ENCODE measurements around the gene APBA3. TPM values are rescaled to one million over a fixed set of nuclear protein-coding genes. Genes with fewer than 3 reads are reported as not detected.

The APBA3 gene
- total RNA-seq, 4 donors from 2014 or later, result 12.9 to 26.5 (median 22.7) TPM

DNA sequence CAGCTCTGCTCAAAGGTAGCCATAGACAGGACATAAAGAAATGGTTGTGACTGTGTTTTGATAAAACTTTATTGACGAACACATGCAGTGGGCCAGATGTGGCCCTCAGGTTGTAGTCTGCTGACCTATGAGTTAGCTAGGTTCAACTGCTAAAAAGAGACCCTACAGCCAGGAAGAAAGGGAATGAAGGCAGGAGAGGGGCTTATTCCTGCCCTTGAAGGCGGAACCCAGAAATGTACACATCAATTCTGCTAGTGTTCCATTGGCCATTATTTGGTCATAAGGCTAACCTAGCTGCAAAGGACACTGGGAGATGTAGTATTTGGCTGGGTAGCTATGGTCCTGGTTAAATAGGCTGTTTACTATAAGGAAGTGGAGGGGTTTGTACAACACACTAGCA, 18.0 kb downstream of the APBA3 start:
- intact Hi-C loops (cut with DNase I), result no loop called here
- no peaks in the 10 kb centered on the region for H3K4me1 ChIP-seq
- H3K27me3 ChIP-seq, result peaks cover 0 to 6% (median 0%) of the 10 kb centered on the region in 4 donors
- WGBS, 2 donors, result 89 to 92% methylated on average over 2 of the region's 2 CpGs
- no peaks in the 10 kb centered on the region for H3K9me3 ChIP-seq
- no peak for DNase-seq
- no peak overlapping the region for H3K27ac ChIP-seq
- TF ChIP-seq, protein P1, sequence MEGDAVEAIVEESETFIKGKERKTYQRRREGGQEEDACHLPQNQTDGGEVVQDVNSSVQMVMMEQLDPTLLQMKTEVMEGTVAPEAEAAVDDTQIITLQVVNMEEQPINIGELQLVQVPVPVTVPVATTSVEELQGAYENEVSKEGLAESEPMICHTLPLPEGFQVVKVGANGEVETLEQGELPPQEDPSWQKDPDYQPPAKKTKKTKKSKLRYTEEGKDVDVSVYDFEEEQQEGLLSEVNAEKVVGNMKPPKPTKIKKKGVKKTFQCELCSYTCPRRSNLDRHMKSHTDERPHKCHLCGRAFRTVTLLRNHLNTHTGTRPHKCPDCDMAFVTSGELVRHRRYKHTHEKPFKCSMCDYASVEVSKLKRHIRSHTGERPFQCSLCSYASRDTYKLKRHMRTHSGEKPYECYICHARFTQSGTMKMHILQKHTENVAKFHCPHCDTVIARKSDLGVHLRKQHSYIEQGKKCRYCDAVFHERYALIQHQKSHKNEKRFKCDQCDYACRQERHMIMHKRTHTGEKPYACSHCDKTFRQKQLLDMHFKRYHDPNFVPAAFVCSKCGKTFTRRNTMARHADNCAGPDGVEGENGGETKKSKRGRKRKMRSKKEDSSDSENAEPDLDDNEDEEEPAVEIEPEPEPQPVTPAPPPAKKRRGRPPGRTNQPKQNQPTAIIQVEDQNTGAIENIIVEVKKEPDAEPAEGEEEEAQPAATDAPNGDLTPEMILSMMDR (IDR thresholded peaks at IDR 0.05), result no peak
- no peak for TF ChIP-seq POLR2A (IDR thresholded peaks at IDR 0.05)
- H3K4me3 ChIP-seq, result no peak overlapping the region
- peaks cover 0 to 8% (median 0%) of the 10 kb centered on the region in 3 donors for H3K36me3 ChIP-seq

- 91 to 96% methylated on average over 7 to 18 of the region's 24 CpGs for WGBS, 2 donors
- peaks cover 0 to 26% (median 0%) of the 10 kb centered on the region in 3 donors for H3K36me3 ChIP-seq
- no peak overlapping the region for H3K4me3 ChIP-seq
- H3K9me3 ChIP-seq, result no peaks in the 10 kb centered on the region
- intact Hi-C loops (cut with DNase I), result no loop called here
- no peaks in the 10 kb centered on the region for H3K4me1 ChIP-seq
- TF ChIP-seq, protein P1 (IDR thresholded peaks at IDR 0.05), result no peak
- TF ChIP-seq POLR2A (IDR thresholded peaks at IDR 0.05), result no peak
- H3K27me3 ChIP-seq, result peaks cover 0 to 5% (median 0%) of the 10 kb centered on the region in 4 donors
- no peak overlapping the region for H3K27ac ChIP-seq
- DNase-seq, result no peak
Observed at GRCh38 chr19:3740431-3740830, 21.1 kb downstream of the APBA3 start.

DNA sequence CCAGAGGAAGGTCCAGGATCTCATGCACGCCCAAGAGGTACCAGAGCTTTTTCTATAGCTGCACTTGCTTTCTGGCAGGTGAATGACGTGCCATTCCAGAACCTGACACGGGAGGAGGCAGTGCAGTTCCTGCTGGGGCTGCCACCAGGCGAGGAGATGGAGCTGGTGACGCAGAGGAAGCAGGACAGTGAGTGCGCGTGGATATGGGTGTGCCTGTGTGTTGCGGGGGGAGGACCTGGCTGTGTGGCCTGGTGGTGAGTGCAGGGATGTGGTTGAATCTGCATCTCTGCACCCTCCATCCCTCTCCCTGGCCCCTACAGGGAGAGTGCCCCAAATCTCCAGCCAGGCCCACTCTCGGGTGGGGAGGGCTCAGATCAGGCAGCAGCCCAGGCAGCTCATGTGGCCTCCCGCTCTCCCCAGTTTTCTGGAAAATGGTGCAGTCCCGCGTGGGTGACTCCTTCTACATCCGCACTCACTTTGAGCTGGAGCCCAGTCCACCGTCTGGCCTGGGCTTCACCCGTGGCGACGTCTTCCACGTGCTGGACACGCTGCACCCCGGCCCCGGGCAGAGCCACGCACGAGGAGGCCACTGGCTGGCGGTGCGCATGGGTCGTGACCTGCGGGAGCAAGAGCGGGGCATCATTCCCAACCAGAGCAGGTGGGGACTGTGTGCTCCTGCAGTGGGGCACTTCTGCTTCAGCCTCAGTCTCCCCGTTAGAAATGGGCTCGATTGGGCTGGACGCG, 22.8 kb downstream of the APBA3 start:
- Histone ChIP-seq H3K4me1 (no peaks in the 10 kb centered on the region), H3K27me3 (peaks cover 0 to 5% (median 0%) of the 10 kb centered on the region in 4 donors), H3K36me3 (peaks cover 0 to 44% (median 0%) of the 10 kb centered on the region in 3 donors), H3K4me3 (no peak overlapping the region), H3K27ac (no peak overlapping the region), H3K9me3 (no peaks in the 10 kb centered on the region)
- intact Hi-C loops (cut with DNase I), result no loop called here
- whole genome bisulfite sequencing, 2 donors, result 67 to 85% methylated on average over 8 to 13 of the region's 32 CpGs
- no peak for DNase-seq
- TF ChIP-seq POLR2A (IDR thresholded peaks at IDR 0.05), result no peak
- TF ChIP-seq, protein P1 (IDR thresholded peaks at IDR 0.05), result no peak

DNA sequence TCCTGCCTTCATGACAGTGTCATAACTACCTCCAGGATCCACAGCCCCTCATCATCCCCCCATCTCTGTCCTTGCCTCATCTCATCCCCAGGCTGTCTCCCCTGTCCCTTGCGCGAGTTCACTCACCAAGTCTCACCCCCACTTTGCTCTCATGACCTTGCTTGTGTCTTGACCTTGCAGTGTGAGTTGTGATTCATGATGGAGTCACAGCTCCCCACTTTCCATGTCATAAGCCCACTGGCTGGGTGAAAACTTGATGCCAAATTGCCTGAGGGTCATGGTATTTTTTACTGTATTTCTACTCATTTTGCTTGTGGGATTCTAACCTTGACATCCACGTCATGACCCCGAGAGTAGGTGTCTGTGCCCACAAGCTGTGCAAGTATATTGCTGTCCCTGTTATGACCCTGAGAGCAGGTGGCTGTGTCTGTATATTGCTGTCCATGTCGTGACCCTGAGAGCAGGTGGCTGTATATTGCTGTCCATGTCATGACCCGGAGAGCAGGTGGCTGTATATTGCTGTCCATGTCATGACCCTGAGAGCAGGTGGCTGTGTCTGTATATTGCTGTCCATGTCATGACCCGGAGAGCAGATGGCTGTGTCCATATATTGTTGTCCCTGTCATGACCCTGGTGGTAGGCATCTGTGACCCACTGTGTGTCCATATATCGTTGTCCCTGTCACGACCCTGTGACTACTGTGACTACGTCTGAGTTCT, 23.8 kb downstream of the APBA3 start:
- peaks cover 0 to 46% (median 0%) of the 10 kb centered on the region in 3 donors for H3K36me3 ChIP-seq
- intact Hi-C loops (cut with DNase I), result no loop called here
- no peak overlapping the region for H3K4me3 ChIP-seq
- TF ChIP-seq, protein P1 (IDR thresholded peaks at IDR 0.05), result no peak
- no peak for TF ChIP-seq POLR2A (IDR thresholded peaks at IDR 0.05)
- H3K27ac ChIP-seq, result no peak overlapping the region
- 81 to 90% methylated on average over 6 to 10 of the region's 10 CpGs for WGBS, 2 donors
- H3K9me3 ChIP-seq, result no peaks in the 10 kb centered on the region
- DNase-seq, result no peak
- no peaks in the 10 kb centered on the region for H3K4me1 ChIP-seq
- H3K27me3 ChIP-seq, result peaks cover 0 to 5% (median 0%) of the 10 kb centered on the region in 4 donors

DNA sequence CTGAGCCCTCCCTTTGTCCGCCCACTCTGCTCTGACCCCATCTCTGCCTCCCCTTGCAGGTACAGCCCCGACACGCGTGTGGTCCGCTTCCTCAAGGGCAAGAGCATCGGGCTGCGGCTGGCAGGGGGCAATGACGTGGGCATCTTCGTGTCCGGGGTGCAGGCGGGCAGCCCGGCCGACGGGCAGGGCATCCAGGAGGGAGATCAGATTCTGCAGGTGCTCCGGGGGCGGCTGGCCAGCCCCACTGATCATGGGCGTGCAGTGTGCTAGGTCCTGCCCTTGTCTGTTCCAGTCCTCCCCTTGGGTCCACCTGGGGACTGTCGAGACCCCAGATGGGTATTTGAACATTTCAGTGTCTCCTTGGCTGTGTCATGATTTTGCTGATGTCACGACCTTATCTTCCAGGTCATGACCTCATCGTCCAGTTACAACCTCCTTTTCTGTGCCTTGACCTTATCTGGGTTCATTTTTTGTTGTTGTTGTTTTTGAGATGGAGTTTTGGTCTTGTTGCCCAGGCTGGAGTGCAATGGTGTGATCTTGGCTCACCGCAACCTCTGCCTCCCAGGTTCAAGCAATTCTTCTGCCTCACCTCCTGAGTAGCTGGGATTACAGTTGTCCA, 25.3 kb downstream of the APBA3 start:
- TF ChIP-seq POLR2A (IDR thresholded peaks at IDR 0.05), result no peak
- TF ChIP-seq, protein P1 (IDR thresholded peaks at IDR 0.05), result no peak
- Histone ChIP-seq H3K27me3 (peaks cover 0 to 5% (median 0%) of the 10 kb centered on the region in 4 donors), H3K4me3 (no peak overlapping the region), H3K4me1 (no peaks in the 10 kb centered on the region), H3K36me3 (peaks cover 0 to 46% (median 0%) of the 10 kb centered on the region in 3 donors), H3K27ac (no peak overlapping the region), H3K9me3 (no peaks in the 10 kb centered on the region)
- 68 to 78% methylated on average over 6 to 16 of the region's 21 CpGs for WGBS, 2 donors
- no peak for DNase-seq
- intact Hi-C loops (cut with DNase I), result no loop called here
